Right ventricle myocardium superior (tissue), 1 donor: ENCODE data around the gene GPR146. TPM values are rescaled to one million over a fixed set of nuclear protein-coding genes. Genes with fewer than 3 reads are reported as not detected.
"Not testable (repeated sequence)": the region's sequence is repeated elsewhere in the genome, so short reads cannot be mapped to it uniquely, and the experiment has no call there.

Source experiments
- ATAC-seq: fragments of 200-7000 bp; cut with Tn5 transposase; one replicate; pipeline ENCODE4 v1.9.1; 2020; ENCODE audit warnings: mild to moderate bottlenecking; ENCODE audit not compliant: poor library complexity
- DNase-seq: peaks from one replicate; pipeline ENCODE4 v3.0.0-alpha.2; 2020
- intact Hi-C: fragments of 100-400 bp; cut with DNase I; formaldehyde crosslinking; loops from one replicate; pipeline ENCODE4 v1.11.2; 2022
- total RNA-seq: library from RNA; stranded (reverse); fragmentation: NEBNext Ultra II Directional; extraction: Animal tissue kit (Norgen Biotek cat#: 25700); gene quantifications from one replicate; pipeline ENCODE4 v1.2.1, GENCODE V29; 2021
- donor health status: DM: no; HTN: yes; CAD: no; lungs with severe emphysema.

GPR146 gene
- total RNA-seq, 1 donor from 2014 or later, result 26.3 TPM

DNA sequence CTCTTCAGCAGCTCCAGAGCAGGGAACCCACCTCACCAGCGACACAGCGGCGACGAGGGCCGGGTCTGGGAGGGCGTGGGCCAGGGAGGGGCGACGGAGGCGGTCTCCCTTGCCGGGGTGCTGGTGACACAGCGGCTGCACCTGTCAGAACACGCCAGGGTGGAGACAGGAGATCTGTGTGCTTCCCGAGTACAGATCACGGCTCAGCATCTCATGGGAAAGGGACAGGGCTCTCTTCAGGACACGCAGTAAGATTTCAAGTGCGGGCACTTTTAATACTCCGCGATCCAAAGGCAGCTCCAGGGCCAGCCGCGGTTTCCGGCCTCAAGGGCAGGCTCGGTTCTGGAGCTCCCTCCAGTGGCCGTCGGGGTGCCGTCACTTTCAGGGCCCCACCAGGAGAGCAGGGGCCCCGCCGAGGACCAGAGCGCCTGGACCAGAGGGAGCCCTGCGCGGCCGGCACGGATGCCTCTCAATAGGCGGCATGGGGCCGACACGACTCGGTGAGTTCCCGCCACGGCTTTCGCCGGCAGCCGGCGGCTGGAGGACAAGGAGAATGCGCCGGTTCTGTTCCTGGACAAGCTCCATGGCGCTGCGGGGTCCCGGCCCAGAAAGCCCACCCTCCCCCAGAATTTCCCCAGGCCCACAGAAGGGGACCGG, 21.4 kb downstream of the GPR146 start:
- intact Hi-C loops, result loop anchor here (1.0 kb wide), 1 partner anchor 72 kb away; no protein-coding TSS in a partner anchor
- DNase-seq (peak; percentile 93), ATAC-seq (peak; percentile 98)

DNA sequence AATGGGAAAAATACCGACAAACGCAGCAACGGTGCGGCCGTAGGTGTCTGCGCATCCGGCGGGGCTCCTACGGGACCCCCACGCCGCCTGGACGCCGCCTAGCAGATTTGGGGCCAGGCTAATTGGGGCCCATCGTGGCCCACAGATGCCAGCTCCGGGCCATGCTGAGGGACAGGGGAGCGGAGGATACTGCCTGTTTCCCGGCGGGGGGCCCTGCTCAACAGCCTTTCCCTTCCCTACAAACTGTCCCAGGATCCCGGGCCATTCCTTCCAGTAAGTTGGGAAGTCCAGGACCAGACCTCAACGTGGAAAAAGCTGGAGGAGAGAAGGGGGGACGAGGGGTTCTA, 21.9 kb downstream of the GPR146 start:
- intact Hi-C loops, result no loop called here
- no peak for ATAC-seq
- DNase-seq, result no peak

DNA sequence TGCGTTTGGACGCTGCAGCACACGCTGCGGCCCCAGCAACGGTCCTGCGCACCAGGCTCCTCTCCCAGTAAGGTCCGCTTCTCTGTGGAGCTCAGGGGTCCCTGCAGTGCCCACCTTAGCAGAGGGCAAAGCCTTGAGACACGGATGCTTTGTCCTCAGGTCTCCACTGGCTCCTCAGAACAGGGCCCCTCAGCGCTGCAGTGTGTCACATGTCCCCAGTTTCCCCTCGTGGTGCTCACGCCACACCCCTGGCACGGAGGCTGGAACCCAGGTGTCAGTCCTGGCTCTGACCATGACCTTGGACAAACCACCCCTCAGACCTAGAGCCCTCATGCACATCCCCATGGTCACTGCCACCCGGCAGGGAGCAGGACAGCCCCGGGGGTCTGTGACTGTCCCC, 23.7 kb downstream of the GPR146 start:
- intact Hi-C loops, result no loop called here
- DNase-seq (no peak), ATAC-seq (no peak)

DNA sequence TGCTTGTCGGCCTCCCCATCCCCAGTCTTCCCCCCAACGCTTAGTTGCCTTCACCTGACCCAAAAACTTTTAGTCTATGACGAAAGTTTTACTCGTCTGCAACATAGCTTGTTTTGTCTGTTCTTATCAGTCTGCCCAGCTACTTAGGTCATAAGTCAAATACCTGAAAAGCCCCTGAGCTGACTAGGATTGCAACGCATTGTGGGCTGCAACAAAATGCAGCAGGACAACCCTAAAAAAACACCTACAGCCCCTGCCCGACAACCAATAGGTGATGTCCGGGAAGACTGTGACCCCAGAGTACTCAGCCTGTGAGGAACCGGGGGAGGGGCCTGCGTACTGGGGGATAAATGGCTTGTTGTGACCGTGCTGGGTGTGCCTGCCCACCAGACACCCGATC, 24.3 kb downstream of the GPR146 start:
- ATAC-seq, result no peak
- DNase-seq, result no peak
- intact Hi-C loops, result no loop called here

DNA sequence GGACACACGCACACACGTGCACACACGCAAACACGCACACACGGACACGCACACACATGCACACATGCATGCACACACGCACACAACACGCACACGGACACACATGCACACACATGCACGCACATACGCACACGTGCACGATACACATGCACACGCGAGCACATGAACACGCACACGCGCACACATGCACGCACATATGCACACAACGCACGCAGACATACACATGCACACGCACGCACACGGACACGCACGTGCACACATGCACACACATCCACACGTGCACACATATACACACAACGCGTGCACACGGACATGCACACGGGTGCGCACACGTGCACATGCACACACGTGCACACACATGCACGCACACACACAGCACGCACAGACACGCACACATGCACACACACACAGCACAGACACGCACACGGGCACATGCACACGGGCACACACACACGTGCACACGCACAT, 26.2 kb downstream of the GPR146 start:
- no peak for ATAC-seq

DNA sequence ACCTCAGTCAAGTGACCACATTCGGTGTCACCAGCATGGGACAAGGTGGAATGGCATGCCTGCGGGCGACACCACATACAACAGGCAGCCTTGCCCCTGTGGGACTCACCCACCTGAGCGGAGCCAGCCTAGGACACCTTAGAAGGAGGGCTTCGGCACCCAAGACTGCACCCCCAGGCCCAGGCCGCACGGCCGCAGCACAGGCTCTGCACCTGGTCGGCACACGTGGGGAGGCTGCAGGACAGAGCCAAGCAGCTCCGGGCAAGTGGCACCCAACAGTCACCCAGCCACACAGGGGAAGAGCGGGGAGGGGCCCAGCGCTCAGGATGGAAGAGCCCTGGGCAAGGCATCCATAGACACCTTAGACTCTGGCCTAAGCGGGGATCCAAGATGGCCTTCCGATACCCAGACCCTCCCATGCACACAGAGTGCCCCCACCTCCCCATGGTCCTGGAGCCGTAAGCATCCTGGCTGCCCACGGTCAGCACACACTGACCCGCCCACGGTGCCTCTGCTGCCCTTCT, 27.4 kb downstream of the GPR146 start:
- no peak for DNase-seq
- no peak for ATAC-seq
- intact Hi-C loops, result no loop called here

More for the DNA sequence above, 26.2 kb downstream of the GPR146 start:
- intact Hi-C loops, result no loop called here
- DNase-seq, result no peak

DNA sequence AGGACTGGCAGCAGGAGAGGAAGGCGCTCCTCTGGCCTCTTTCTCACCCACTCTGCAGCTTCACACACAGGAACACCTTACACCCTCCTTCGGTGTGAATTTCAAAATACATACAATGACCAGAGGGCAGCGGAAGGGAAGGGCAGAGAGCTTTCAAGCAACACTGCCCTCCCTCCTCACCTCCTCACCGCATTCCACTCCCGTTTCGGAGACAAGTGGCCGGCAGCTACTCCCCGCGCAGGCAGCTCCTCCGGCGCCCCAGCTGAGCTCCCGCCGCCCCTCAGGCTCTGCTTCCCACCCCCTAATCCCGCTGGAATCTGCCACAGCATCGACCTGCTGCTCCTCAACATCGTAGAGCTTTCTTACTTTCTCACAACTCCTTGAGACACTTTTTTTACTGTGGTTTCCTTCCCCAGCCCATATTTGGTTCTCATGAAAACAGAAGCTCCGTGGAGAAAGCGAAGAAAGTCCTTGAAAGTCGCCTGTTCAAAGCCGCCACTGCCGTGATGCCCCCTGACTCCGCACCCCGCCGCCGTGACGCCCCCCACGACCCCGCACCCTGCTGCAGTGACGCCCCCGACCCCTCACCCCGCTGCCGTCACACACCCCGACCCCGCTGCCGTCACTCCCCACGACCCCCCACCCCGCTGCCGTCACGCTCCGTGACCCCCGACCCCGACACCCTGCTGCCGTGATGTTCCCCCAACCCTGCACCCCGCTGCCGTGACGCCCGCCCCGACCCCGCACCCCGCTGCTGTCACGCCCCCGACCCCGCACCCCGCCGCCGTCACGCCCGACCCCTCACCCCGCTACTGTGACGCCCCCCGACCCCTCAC, 29.0 kb downstream of the GPR146 start:
- ATAC-seq, result no peak
- intact Hi-C loops, result no loop called here
- no peak for DNase-seq

DNA sequence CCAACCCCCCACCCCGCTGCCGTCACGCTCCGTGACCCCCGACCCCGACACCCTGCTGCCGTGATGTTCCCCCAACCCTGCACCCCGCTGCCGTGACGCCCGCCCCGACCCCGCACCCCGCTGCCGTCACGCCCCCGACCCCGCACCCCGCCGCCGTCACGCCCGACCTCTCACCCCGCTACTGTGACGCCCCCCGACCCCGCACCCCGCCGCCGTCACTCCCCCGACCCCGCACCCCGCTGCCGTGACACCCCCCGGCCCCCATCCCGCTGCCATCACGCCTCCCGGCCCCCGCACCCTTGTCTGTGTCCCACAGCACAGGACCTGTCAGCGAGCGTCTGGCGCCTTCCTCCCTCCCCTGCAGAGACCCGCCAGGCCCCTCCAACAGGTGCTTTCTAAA, 29.7 kb downstream of the GPR146 start:
- ATAC-seq, intact Hi-C loops, DNase-seq: not testable (repeated sequence)

DNA sequence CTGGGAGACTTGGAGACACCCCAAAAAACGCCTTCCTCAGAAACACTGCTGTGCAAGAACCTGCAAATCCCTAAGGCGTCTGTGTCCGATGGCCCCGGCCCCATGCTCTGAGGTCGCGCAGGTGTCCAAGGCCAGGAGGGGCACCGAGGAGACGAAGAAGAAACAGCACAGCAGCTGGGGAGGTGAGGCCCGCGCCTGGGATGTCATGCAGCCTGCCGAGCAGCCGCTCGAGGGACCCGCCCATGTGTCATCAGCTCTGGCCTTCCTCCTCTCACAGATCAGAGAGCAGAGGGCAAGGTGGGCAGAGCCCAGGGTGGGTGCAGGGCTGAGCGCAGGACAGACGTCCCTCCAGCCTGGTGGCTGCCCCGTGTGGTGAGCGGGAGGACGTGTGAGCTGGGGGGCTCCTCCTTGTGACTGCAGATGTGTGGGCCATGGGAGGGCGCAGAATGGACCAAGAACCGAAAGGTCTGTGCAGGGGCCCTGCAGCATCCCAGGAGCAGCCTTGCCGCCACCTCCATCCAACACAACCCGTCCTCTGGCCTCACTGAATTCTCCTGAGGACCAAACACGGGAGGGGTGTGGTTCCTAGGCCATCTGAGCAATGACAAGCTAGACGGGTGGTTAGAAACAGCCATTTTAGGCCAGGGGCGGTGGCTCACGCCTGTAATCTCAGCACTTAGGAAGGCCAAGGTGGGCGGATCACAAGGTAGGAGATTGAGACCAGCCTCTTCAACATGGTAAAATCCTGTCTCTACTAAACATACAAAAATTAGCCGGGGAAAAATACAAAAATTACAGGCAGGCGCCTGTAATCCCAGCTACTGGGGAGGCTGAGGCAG, 30.5 kb downstream of the GPR146 start:
- no peak for DNase-seq
- ATAC-seq, result no peak
- intact Hi-C loops, result no loop called here

DNA sequence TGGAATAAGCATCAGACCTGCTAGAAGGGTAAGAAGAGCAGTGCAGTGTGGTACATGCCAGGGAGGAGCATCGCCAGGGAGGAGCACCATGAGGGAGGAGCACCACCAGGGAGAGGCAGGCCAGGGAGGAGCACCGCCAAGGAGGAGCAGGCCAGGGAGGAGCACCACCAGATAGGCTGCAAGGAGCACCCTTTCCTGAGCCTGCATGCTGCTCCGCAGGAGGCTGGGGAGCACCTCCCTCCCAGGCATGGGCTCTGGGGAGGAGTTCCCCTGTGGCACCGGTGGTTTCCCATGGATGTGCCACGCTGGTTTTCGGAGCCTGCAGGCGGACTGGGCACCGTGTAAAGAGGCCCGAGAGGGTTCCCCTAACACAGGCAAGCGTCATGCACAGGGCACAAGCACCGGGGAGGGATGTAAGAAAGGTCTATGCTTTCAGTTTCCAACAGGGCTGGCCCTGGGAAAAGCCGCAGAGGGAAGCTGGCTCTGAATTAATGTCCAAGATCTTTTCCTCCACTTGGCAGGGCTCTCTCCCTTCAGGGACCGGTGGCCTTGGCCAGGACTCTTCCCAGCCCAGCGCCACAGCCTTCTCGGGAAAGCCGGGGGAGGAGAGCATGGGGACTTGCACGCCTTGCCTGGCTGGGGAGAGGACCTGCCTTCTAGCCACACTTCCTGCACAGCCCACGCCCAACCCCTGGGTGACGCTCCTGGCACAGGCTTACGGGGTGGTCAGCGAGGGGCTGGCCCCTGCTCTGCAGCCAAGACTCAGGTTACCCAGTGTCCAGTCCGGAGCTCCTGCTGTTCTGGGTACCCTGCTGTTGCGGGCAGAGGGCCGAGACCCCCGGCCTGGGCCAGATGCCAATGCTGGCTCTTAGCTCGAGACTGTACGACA, 32.1 kb downstream of the GPR146 start:
- ATAC-seq (peak; percentile 68), DNase-seq (peak; percentile 67)
- intact Hi-C loops, result no loop called here

DNA sequence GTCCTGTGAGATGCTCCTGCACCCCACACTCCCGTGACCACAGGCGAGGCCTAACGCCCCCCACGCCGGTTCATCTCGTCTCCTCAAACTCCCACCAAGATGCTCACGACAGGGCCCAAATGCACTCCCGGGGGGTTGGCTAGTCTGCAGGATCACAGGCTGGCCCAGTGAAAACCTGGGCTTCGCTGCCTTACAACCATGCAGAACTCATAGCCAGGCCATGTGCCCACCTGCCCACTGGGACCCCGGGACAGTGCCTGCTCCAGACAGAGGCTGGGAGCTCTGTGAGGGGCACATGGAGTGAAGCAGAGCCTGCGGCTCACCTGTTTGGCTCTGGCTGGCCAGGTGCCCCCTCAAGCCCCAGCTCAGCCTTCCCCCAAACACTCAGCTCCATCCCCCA, 34.2 kb downstream of the GPR146 start:
- ATAC-seq (no peak), DNase-seq (no peak)
- intact Hi-C loops, result no loop called here

DNA sequence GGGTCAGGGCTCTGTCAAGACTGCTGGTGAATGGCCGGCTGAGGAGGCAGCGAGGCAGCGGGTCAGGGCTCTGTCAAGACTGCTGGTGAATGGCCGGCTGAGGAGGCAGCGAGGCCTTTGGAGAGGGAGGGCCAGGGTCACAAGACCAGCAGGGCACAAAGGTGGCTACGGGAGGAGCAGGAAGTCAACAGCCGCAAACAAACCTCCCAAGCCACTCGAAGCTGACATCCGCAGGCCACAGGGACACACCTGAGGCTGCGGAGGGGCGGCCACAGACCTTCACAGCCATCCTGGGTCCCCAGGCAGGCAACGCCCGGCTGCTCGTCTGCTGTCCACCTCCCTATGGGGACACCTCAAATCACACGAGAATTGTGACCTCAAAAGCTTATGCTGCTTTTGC, 34.6 kb downstream of the GPR146 start:
- DNase-seq (no peak), ATAC-seq (no peak)
- intact Hi-C loops, result no loop called here

DNA sequence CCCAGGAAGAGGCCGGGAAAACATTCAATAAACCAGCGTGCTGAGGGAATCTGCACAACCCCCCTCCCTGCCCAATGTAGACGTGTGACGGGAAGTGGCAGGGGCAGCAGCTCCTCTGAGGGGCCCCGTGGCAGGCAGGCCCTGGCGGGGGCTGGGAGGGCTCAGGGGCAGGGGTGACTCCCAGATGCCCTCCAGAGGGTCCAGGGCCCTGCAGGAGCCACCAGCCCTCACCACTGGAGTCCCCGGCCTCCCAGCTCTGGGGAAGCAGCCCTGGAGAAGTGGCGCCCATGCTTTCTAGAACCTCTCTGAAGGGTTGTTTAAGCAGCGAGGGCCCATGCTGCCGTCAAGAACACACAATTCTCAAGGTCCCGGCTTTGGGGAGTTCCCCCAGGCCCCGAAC, 35.2 kb downstream of the GPR146 start:
- no peak for DNase-seq
- ATAC-seq, result no peak
- intact Hi-C loops, result no loop called here

DNA sequence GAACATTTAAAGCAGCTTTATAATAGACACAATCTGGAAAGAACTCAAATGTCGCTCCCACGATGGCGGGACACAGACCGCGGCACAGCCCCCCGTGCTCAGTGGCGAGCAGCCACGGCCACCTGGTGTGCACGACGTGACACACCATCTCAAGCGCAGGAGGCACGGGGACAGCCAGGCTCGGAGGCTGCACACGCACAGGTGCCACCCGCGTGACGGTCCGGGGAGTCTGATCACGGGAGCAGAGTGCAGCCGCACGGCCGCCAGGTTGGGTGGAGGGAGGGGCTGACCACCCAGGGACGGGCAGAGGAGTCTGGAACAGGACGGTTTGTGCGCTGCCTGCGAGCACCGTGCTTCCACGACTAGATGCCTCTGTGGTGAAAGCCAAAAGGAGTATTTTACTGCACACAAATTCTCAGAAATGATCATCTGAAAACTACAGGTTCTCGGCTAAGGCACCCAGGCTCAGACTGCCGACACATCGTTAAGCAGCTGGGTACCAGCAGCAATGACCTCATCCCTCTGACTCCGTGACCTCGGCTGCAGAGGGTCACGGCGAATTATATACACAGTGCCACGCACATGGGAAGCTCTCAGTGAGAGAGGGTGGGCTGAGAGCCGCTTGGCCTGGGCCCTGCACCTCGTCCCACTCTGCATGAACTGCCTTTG, 36.0 kb downstream of the GPR146 start:
- intact Hi-C loops, result no loop called here
- no peak for ATAC-seq
- DNase-seq, result no peak

DNA sequence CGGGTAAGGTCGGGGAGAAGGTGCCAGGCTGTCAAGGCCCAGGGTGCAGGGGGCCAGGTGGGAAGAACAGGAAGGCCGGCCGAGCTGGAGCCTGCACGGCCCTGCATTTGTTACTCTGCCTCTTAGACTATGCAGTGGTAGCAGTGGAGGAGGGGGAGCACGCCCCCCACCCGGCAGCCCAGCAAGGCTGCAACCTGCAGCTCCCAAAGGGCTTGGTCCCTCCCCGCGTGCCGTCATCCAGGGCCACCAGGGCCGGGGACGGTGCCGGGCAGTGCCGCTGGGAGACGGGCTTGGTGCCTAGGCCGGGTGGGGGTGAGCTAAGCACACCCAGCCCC, 36.5 kb downstream of the GPR146 start:
- intact Hi-C loops, result no loop called here
- DNase-seq, result no peak
- no peak for ATAC-seq

DNA sequence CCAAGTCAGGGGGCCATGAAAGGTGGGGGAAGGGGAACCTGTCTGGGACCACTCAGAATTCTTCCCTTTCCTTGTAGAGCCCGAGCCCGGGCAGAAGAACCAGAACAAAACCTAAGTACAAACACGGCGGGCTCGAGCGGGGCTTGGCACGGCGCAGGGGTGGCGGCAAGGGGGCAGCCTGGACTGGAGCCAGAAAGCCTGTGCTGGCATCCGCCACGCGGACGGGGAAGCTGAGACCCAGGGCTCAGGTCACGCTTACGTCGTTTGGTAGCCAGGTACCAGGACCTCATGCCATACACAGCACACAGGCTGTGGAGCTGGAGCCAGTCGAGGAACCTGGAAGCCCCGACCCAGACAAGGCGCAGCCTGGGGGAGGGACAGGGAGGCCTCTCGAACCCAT, 37.0 kb downstream of the GPR146 start:
- intact Hi-C loops, result no loop called here

DNA sequence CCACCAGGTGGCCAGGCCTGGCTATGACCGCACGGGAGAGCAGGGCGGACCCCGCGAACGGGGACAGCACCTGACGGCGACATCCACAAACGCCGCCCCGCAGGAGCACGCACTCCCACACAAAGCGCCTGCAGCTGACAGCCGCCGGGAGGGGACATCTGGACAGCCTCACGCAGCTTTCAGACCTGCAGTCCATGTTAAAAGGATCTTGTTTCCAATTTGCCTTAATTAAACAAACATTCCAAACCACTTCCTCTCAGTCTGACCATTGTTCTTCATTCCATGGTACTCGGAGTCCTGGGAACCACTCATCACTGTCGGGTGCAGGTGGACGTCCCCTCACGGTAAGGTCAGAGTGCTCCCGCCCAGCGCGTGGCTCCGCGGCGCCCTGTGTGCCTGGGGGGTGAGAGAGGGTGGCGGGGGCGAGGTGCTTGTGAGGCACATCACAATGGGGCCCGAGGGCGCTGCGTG, 37.6 kb downstream of the GPR146 start:
- ATAC-seq, result peak; percentile 34
- intact Hi-C loops, result no loop called here
- DNase-seq, result no peak

More for the DNA sequence above, 37.0 kb downstream of the GPR146 start:
- DNase-seq (no peak), ATAC-seq (no peak)
